ENCODE results near the gene PKD1. TPM values are rescaled to one million over a fixed set of nuclear protein-coding genes. Genes with fewer than 3 reads are reported as not detected.
"Not testable (repeated sequence)": the region's sequence is repeated elsewhere in the genome, so short reads cannot be mapped to it uniquely, and the experiment has no call there.

Gene PKD1
- total and polyA plus RNA-seq, 8 donors, result 29.8 to 127 (median 44.2) TPM

DNA sequence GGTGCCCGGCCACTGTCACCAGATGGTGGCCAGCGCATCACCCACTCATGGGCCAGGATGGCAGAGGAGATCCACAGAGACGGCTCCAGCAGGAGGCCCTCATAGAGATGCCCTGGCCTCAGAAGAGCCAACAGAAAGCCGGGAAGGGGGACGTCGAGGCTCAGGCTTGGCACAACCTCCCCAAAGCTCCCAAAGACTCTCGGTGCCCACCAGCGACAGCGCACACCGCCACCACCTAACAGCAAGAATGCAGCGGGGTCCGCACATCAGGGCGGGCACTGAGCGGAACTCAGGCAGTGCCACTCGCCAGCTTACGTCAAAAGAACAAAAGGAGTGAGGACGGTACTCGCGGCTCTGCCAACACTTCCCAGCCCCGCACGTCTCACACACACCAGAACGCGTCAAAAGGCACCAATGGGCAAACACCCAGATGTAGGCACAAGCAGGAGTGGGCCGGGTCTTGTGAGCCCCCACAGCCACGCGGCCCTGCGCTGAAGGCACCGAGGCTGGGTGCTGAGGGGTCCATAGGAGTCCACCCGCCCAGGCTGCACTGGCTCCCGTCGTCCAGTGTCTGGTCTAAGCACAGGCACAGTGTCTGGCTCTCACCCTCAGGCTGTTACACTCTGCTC is 8.7 kb downstream of the PKD1 start:
- H3K4me3 ChIP-seq; H3K27me3 ChIP-seq; H3K36me3 ChIP-seq; FAIRE-seq; H3K4me1 ChIP-seq; intact Hi-C loops (cut with DNase I); H3K9me3 ChIP-seq; H3K27ac ChIP-seq: not testable (repeated sequence)
- DNase-seq, result peak in 3 of 6 donors; percentile 61 to 82 (median 73)
- WGBS, 2 donors, result 87 to 88% methylated on average over 31 of the region's 31 CpGs
- peak in 2 of 4 donors; percentile 1 to 3 for ATAC-seq

GRCh38 chr16:2126161-2126743 is 9.4 kb downstream of the PKD1 start:
- ATAC-seq (peak in 2 of 4 donors; percentile 1 to 3), DNase-seq (peak in 1 of 6 donors; percentile 63)
- H3K4me1 ChIP-seq; H3K9me3 ChIP-seq; intact Hi-C loops (cut with DNase I); H3K4me3 ChIP-seq; FAIRE-seq; H3K27me3 ChIP-seq; H3K36me3 ChIP-seq: not testable (repeated sequence)
- peak overlapping the region in 2 of 4 donors; percentile 16 to 46 for H3K27ac ChIP-seq
- WGBS, 2 donors, result 62 to 74% methylated on average over 17 to 21 of the region's 21 CpGs

DNA sequence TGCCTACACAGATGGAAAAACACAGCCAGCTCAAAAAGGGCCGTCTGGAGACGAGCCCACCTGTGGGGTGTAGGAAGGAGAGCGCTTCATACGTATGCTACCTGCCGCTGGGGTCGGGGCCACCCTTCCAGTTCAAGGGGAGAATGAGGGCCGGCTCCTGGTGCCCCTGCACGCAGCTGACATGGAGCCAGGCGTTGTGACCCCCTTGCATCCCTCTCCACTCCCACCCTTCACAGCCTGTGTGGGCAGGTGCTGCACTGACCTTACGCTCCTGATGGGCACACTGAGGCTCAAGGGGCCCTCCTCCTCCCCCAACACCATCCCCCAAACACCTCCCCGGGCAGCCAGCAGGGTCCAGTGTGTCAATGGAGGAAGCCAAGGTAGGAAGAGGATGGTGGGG is 10.1 kb downstream of the PKD1 start:
- H3K36me3 ChIP-seq; ATAC-seq; DNase-seq; H3K9me3 ChIP-seq; H3K27me3 ChIP-seq; FAIRE-seq; intact Hi-C loops (cut with DNase I); H3K4me1 ChIP-seq; H3K4me3 ChIP-seq: not testable (repeated sequence)
- H3K27ac ChIP-seq, result peak overlapping the region in 1 of 4 donors; percentile 66
- WGBS, 2 donors, result 71 to 81% methylated on average over 10 to 11 of the region's 11 CpGs

- ATAC-seq (peak in 3 of 4 donors; percentile 3 to 22 (median 3)), FAIRE-seq (peak; percentile 17), DNase-seq (peak in 1 of 6 donors; percentile 74)
- intact Hi-C loops (cut with DNase I); H3K9me3 ChIP-seq; H3K4me1 ChIP-seq; H3K4me3 ChIP-seq; H3K36me3 ChIP-seq; H3K27me3 ChIP-seq: not testable (repeated sequence)
- 71 to 74% methylated on average over 21 to 37 of the region's 37 CpGs for WGBS, 2 donors
- H3K27ac ChIP-seq, result peak overlapping the region; percentile 9 to 66 (median 24)
Measured at GRCh38 chr16:2124694-2125444, 10.8 kb downstream of the PKD1 start.

- FAIRE-seq; H3K4me1 ChIP-seq; H3K27me3 ChIP-seq; intact Hi-C loops (cut with DNase I); H3K36me3 ChIP-seq; H3K9me3 ChIP-seq; H3K4me3 ChIP-seq: not testable (repeated sequence)
- peak in 1 of 6 donors; percentile 65 for DNase-seq
- ATAC-seq, result peak in 1 of 4 donors; percentile 2
- H3K27ac ChIP-seq, result peak overlapping the region in 3 of 4 donors; percentile 9 to 66 (median 22)
- WGBS, 2 donors, result 57 to 69% methylated on average over 9 to 11 of the region's 11 CpGs
Measured at GRCh38 chr16:2124377-2124693, 11.4 kb downstream of the PKD1 start.

- H3K4me1 ChIP-seq; intact Hi-C loops (cut with DNase I); H3K4me3 ChIP-seq; H3K36me3 ChIP-seq; H3K9me3 ChIP-seq; H3K27me3 ChIP-seq; FAIRE-seq: not testable (repeated sequence)
- ATAC-seq (peak in 2 of 4 donors; percentile 7 to 9), DNase-seq (peak in 1 of 6 donors; percentile 60)
- 75 to 76% methylated on average over 21 to 26 of the region's 27 CpGs for WGBS, 2 donors
- H3K27ac ChIP-seq, result peak overlapping the region in 1 of 4 donors; percentile 66
Measured at GRCh38 chr16:2123706-2124376, 11.9 kb downstream of the PKD1 start.

DNA sequence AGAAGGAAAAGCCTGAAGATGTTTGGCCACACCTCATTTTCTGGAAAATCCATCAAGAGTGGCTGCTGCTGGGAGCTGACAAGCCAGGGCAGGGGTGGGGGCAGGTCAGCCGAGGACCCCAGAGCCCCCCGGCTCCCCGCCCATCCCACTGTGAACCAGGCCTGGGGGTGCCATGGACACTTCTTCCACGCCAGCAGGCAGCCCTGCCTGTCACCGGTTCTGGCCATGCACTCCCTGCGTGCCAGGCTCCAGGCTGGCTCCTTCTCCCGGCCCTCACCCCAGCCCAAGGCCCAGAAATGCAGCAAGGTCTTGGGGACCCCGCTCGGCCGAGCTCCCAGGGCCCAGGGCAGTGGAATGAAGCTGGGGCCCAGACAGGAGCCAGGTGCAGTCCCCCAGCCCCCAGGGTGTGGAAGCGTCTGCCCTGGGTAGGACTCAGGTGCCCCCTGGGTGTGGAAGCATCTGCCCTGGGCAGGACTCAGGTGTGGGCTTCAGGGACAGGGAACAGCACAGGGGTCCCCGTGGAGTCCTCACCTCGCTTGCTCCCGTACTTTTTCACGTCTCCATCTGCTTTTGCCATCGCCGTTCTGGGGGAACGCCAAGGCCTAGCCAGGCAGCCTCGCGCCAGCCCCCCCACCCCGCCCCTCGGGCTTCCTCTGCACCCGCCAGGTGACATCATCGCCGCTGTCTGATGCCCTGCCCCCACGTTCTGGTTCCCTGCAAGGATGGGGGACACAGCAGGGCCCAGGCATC is 12.6 kb downstream of the PKD1 start:
- H3K36me3 ChIP-seq; intact Hi-C loops (cut with DNase I); H3K4me1 ChIP-seq; H3K27ac ChIP-seq; H3K9me3 ChIP-seq; FAIRE-seq; H3K4me3 ChIP-seq; H3K27me3 ChIP-seq; ATAC-seq: not testable (repeated sequence)
- 80 to 84% methylated on average over 19 to 22 of the region's 26 CpGs for WGBS, 2 donors
- peak in 1 of 6 donors; percentile 65 for DNase-seq

GRCh38 chr16:2122429-2122828 is 13.3 kb downstream of the PKD1 start:
- no peak overlapping the region for H3K4me3 ChIP-seq
- H3K9me3 ChIP-seq, result no peaks in the 10 kb centered on the region
- DNase-seq (peak in 1 of 6 donors; percentile 66), ATAC-seq (no peak), FAIRE-seq (no peak)
- H3K36me3 ChIP-seq, result no peaks in the 10 kb centered on the region
- intact Hi-C loops (cut with DNase I), result no loop called here
- TF ChIP-seq, protein P1, sequence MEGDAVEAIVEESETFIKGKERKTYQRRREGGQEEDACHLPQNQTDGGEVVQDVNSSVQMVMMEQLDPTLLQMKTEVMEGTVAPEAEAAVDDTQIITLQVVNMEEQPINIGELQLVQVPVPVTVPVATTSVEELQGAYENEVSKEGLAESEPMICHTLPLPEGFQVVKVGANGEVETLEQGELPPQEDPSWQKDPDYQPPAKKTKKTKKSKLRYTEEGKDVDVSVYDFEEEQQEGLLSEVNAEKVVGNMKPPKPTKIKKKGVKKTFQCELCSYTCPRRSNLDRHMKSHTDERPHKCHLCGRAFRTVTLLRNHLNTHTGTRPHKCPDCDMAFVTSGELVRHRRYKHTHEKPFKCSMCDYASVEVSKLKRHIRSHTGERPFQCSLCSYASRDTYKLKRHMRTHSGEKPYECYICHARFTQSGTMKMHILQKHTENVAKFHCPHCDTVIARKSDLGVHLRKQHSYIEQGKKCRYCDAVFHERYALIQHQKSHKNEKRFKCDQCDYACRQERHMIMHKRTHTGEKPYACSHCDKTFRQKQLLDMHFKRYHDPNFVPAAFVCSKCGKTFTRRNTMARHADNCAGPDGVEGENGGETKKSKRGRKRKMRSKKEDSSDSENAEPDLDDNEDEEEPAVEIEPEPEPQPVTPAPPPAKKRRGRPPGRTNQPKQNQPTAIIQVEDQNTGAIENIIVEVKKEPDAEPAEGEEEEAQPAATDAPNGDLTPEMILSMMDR (IDR thresholded peaks at IDR 0.05), result no peak
- H3K27me3 ChIP-seq, result no peaks in the 10 kb centered on the region
- WGBS, 2 donors, result 87 to 89% methylated on average over 15 to 17 of the region's 17 CpGs
- H3K27ac ChIP-seq, result no peak overlapping the region
- no peaks in the 10 kb centered on the region for H3K4me1 ChIP-seq
